Measurements from ENCODE around the gene CATSPER3. TPM values are rescaled to one million over a fixed set of nuclear protein-coding genes. Genes with fewer than 3 reads are reported as not detected.

The CATSPER3 gene
- total and polyA plus RNA-seq, 2 of the 8 experiments (the other 6 are each of a cell fraction or from before 2014, with no cell fraction given): 0.62 TPM; not detected in 1

GRCh38 chr5:135007305-135007704 lies 39.6 kb downstream of the CATSPER3 start (continued):
- TF ChIP-seq SIX5 (IDR thresholded peaks at IDR 0.05; ENCODE audit: low read depth, low read length) (no peak), JUND (IDR thresholded peaks at IDR 0.05; ENCODE audit: low read length) (no peak), SIN3A (conservative IDR thresholded peaks at IDR 0.05 in 1 of 2, IDR thresholded peaks at IDR 0.05 in 1 of 2; ENCODE audit: low read depth in 1 of 2, low read length in 2 of 2) (no peak)
